Astrocyte (in vitro differentiated cells and primary cell): ENCODE results near the gene ANKFY1. TPM values are rescaled to one million over a fixed set of nuclear protein-coding genes. Genes with fewer than 3 reads are reported as not detected.

Experiments used
- DNase-seq: peaks from one replicate; pipeline ENCODE4 v3.0.0-alpha.2; 2010; ENCODE audit warnings: low read depth
- FAIRE-seq: peaks from 2 replicates; lab custom pipeline; 2011; peaks lifted over from hg19 to GRCh38; lab: Jason Lieb, UNC
- H2AFZ ChIP-seq: 2 replicates; pipeline ENCODE4 v1.6.0; 2012; ENCODE audit warnings: low read depth, low read length, inconsistent platforms
- H3K27ac ChIP-seq: 2 replicates; pipeline ENCODE4 v1.5.1; 2011; ENCODE audit warnings: low read depth, low read length, inconsistent platforms
- H3K27me3 ChIP-seq: 2 replicates; pipeline ENCODE4 v1.6.0; 2011; ENCODE audit warnings: low read length, inconsistent platforms; ENCODE audit not compliant: insufficient read depth
- H3K36me3 ChIP-seq: 2 replicates; pipeline ENCODE4 v1.5.1; 2011; ENCODE audit warnings: low read length, inconsistent platforms; ENCODE audit not compliant: insufficient read depth
- H3K4me1 ChIP-seq: 2 replicates; pipeline ENCODE4 v1.5.1; 2011; ENCODE audit warnings: low read length, inconsistent platforms; ENCODE audit not compliant: insufficient read depth
- H3K4me2 ChIP-seq: 2 replicates; pipeline ENCODE4 v1.6.0; 2012; ENCODE audit warnings: low read length, inconsistent platforms
- H3K4me3 ChIP-seq: 2 replicates; pipeline ENCODE4 v1.5.1; 2011; ENCODE audit warnings: low read depth, mild to moderate bottlenecking, low read length, inconsistent platforms; ENCODE audit not compliant: insufficient read depth
- H3K79me2 ChIP-seq: 2 replicates; pipeline ENCODE4 v1.6.0; 2012; ENCODE audit warnings: mild to moderate bottlenecking, low read length, inconsistent platforms; ENCODE audit not compliant: insufficient read depth
- H3K9ac ChIP-seq: 2 replicates; pipeline ENCODE4 v1.6.0; 2012; ENCODE audit warnings: mild to moderate bottlenecking, low read length, inconsistent platforms
- H3K9me3 ChIP-seq: 2 replicates; pipeline ENCODE4 v1.5.1; 2012; ENCODE audit warnings: low read depth, mild to moderate bottlenecking, low read length, inconsistent platforms; ENCODE audit not compliant: insufficient read depth
- H4K20me1 ChIP-seq: 2 replicates; pipeline ENCODE4 v1.6.0; 2012; ENCODE audit warnings: low read length, inconsistent platforms; ENCODE audit not compliant: insufficient read depth
- H3K27ac Mint-ChIP-seq: one replicate; pipeline ENCODE4 v1.8.0; 2021; ENCODE audit warnings: mild to moderate bottlenecking, mixed read lengths; ENCODE audit not compliant: unreplicated experiment
- H3K27me3 Mint-ChIP-seq: one replicate; pipeline ENCODE4 v1.8.0; 2021; ENCODE audit warnings: low read depth, mixed read lengths; ENCODE audit not compliant: unreplicated experiment
- H3K36me3 Mint-ChIP-seq: one replicate; pipeline ENCODE4 v1.8.0; 2021; ENCODE audit warnings: low read depth, mixed read lengths; ENCODE audit not compliant: unreplicated experiment
- H3K4me1 Mint-ChIP-seq: one replicate; pipeline ENCODE4 v1.8.0; 2021; ENCODE audit warnings: low read depth, mixed read lengths; ENCODE audit not compliant: unreplicated experiment
- H3K4me3 Mint-ChIP-seq: one replicate; pipeline ENCODE4 v1.8.0; 2021; ENCODE audit warnings: mild to moderate bottlenecking, moderate library complexity, mixed read lengths; ENCODE audit not compliant: unreplicated experiment
- H3K9me3 Mint-ChIP-seq: one replicate; pipeline ENCODE4 v1.8.0; 2021; ENCODE audit warnings: mild to moderate bottlenecking, mixed read lengths; ENCODE audit not compliant: unreplicated experiment
- CTCF ChIP-seq: IDR thresholded peaks from 2 replicates; pipeline ENCODE4 v1.5.1; 2011; ENCODE audit warnings: low read depth, mild to moderate bottlenecking, inconsistent platforms, low read length, moderate library complexity; ENCODE audit not compliant: insufficient read depth
- EZH2 ChIP-seq: IDR thresholded peaks from 2 replicates; pipeline ENCODE4 v1.6.1; 2012; ENCODE audit warnings: mild to moderate bottlenecking, low read length, inconsistent platforms; ENCODE audit not compliant: insufficient read depth
- total RNA-seq: library from RNA; stranded (reverse); gene quantifications from 2 replicates; pipeline ENCODE4 v1.2.1, GENCODE V29; 2021

The ANKFY1 gene
- total RNA-seq, 1 donor from 2014 or later, result 52.0 TPM

DNA sequence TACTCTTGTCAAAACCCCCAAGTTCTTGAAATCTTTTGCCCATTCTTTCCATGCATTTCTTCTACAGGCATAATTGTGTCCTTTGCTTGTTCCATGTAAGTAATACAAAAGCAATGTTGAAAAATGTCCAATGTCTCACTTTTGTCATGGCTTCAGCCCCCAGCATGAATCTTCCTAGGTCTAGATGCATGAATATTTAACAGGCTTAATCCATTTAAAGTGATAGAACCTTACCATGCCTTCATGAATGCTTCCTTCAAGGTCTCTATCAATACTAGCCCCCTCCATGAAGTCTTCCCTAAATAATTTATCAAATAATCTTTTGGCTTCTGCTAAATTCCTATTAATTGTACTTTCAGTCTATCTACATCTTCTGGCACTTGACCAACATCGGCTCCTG lies 46.1 kb upstream of the ANKFY1 start:
- Histone ChIP-seq H3K4me1 (peaks cover 11% of the 10 kb centered on the region), H3K36me3 (no peaks in the 10 kb centered on the region), H3K9me3 (no peaks in the 10 kb centered on the region), H2AFZ (no peak overlapping the region), H4K20me1 (peaks cover 92% of the 10 kb centered on the region), H3K9ac (no peak overlapping the region), H3K27ac (no peak overlapping the region), H3K4me2 (peak overlapping the region; percentile 21), H3K79me2 (peaks cover 80% of the 10 kb centered on the region), H3K27me3 (no peaks in the 10 kb centered on the region), H3K4me3 (no peak overlapping the region)
- TF ChIP-seq EZH2, result no peak
- TF ChIP-seq CTCF, result no peak
- peaks cover 21% of the 10 kb centered on the region for H3K4me1 Mint-ChIP-seq
- H3K27ac Mint-ChIP-seq, result peak overlapping the region; percentile 1
- no peak overlapping the region for H3K4me3 Mint-ChIP-seq
- DNase-seq, result no peak
- no peaks in the 10 kb centered on the region for H3K27me3 Mint-ChIP-seq
- H3K9me3 Mint-ChIP-seq, result no peaks in the 10 kb centered on the region
- FAIRE-seq, result no peak
- peaks cover 4% of the 10 kb centered on the region for H3K36me3 Mint-ChIP-seq

GRCh38 chr17:4307179-4307930 lies 43.6 kb upstream of the ANKFY1 start:
- DNase-seq, result no peak
- Mint-ChIP-seq H3K36me3 (peaks cover 7% of the 10 kb centered on the region), H3K9me3 (no peaks in the 10 kb centered on the region), H3K27me3 (no peaks in the 10 kb centered on the region), H3K4me3 (no peak overlapping the region), H3K27ac (no peak overlapping the region), H3K4me1 (peaks cover 15% of the 10 kb centered on the region)
- TF ChIP-seq CTCF, result no peak
- TF ChIP-seq EZH2, result no peak
- Histone ChIP-seq H3K9ac (no peak overlapping the region), H4K20me1 (peaks cover 90% of the 10 kb centered on the region), H2AFZ (no peak overlapping the region), H3K27ac (no peak overlapping the region), H3K4me3 (no peak overlapping the region), H3K36me3 (peaks cover 7% of the 10 kb centered on the region), H3K4me1 (peaks cover 11% of the 10 kb centered on the region), H3K4me2 (no peak overlapping the region), H3K79me2 (peaks cover 69% of the 10 kb centered on the region), H3K9me3 (no peaks in the 10 kb centered on the region), H3K27me3 (no peaks in the 10 kb centered on the region)
- FAIRE-seq, result no peak

- H2AFZ ChIP-seq, result no peak overlapping the region
- no peaks in the 10 kb centered on the region for H3K27me3 Mint-ChIP-seq
- no peak overlapping the region for H3K27ac Mint-ChIP-seq
- no peaks in the 10 kb centered on the region for H3K9me3 ChIP-seq
- H3K9me3 Mint-ChIP-seq, result no peaks in the 10 kb centered on the region
- H3K36me3 ChIP-seq, result peaks cover 13% of the 10 kb centered on the region
- no peak overlapping the region for H3K4me2 ChIP-seq
- H3K4me3 ChIP-seq, result no peak overlapping the region
- H3K36me3 Mint-ChIP-seq, result peaks cover 11% of the 10 kb centered on the region
- FAIRE-seq (no peak), DNase-seq (peak; percentile 12)
- H3K27ac ChIP-seq, result no peak overlapping the region
- H3K4me1 Mint-ChIP-seq, result peaks cover 10% of the 10 kb centered on the region
- H3K4me1 ChIP-seq, result peaks cover 4% of the 10 kb centered on the region
- peaks cover 86% of the 10 kb centered on the region for H4K20me1 ChIP-seq
- H3K27me3 ChIP-seq, result no peaks in the 10 kb centered on the region
- H3K4me3 Mint-ChIP-seq, result no peak overlapping the region
- peaks cover 61% of the 10 kb centered on the region for H3K79me2 ChIP-seq
- TF ChIP-seq EZH2 (no peak), CTCF (no peak)
- H3K9ac ChIP-seq, result no peak overlapping the region
Measured at GRCh38 chr17:4305224-4305623, 41.4 kb upstream of the ANKFY1 start.
